ENCODE results near the gene IGF1R. TPM values are rescaled to one million over a fixed set of nuclear protein-coding genes. Genes with fewer than 3 reads are reported as not detected.

The IGF1R gene
- total and polyA plus RNA-seq, 2 of the 13 experiments (the other 11 are each of a cell fraction or from before 2014, with no cell fraction given), result 15.9 to 18.4 TPM

- TF ChIP-seq ETV5 (CRISPR knock-in tag; IDR thresholded peaks at IDR 0.05; ENCODE audit: borderline replicate concordance) (no peak), ZNF800 (CRISPR knock-in tag; IDR thresholded peaks at IDR 0.05) (no peak), ZNF205 (CRISPR knock-in tag; IDR thresholded peaks at IDR 0.05) (no peak)
These were observed 309.7 kb downstream of the IGF1R start (continued) for GRCh38 chr15:98958076-98958475.

DNA sequence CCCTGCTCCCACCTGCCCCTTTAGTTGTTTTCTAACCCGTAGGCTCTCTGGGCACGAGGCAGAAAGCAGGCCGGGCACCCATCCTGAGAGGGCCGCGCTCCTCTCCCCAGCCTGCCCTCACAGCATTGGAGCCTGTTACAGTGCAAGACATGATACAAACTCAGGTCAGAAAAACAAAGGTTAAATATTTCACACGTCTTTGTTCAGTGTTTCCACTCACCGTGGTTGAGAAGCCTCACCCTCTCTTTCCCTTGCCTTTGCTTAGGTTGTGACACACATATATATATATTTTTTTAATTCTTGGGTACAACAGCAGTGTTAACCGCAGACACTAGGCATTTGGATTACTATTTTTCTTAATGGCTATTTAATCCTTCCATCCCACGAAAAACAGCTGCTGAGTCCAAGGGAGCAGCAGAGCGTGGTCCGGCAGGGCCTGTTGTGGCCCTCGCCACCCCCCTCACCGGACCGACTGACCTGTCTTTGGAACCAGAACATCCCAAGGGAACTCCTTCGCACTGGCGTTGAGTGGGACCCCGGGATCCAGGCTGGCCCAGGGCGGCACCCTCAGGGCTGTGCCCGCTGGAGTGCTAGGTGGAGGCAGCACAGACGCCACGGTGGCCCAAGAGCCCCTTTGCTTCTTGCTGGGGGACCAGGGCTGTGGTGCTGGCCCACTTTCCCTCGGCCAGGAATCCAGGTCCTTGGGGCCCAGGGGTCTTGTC, 310.7 kb downstream of the IGF1R start:
- TF ChIP-seq ZKSCAN5 (CRISPR knock-in tag; IDR thresholded peaks at IDR 0.05) (no peak), KLF11 (CRISPR knock-in tag; IDR thresholded peaks at IDR 0.05) (no peak), ZNF7 (CRISPR knock-in tag; IDR thresholded peaks at IDR 0.05) (no peak), ZFYVE20 (CRISPR knock-in tag; IDR thresholded peaks at IDR 0.05; ENCODE audit: borderline replicate concordance, low read depth) (no peak), ZNF138 (CRISPR knock-in tag; IDR thresholded peaks at IDR 0.05; ENCODE audit: low read depth) (no peak), KDM3A (CRISPR knock-in tag; IDR thresholded peaks at IDR 0.05; ENCODE audit: low read depth) (no peak), ZNF24 (IDR thresholded peaks at IDR 0.05) (no peak), HOMEZ (CRISPR knock-in tag; IDR thresholded peaks at IDR 0.05; ENCODE audit: low read depth) (no peak), ISL2 (CRISPR knock-in tag; IDR thresholded peaks at IDR 0.05) (no peak), MBD4 (IDR thresholded peaks at IDR 0.05; ENCODE audit: borderline replicate concordance, low read length) (no peak), SMYD3 (CRISPR knock-in tag; IDR thresholded peaks at IDR 0.05) (no peak)
- TF ChIP-seq, protein P1, sequence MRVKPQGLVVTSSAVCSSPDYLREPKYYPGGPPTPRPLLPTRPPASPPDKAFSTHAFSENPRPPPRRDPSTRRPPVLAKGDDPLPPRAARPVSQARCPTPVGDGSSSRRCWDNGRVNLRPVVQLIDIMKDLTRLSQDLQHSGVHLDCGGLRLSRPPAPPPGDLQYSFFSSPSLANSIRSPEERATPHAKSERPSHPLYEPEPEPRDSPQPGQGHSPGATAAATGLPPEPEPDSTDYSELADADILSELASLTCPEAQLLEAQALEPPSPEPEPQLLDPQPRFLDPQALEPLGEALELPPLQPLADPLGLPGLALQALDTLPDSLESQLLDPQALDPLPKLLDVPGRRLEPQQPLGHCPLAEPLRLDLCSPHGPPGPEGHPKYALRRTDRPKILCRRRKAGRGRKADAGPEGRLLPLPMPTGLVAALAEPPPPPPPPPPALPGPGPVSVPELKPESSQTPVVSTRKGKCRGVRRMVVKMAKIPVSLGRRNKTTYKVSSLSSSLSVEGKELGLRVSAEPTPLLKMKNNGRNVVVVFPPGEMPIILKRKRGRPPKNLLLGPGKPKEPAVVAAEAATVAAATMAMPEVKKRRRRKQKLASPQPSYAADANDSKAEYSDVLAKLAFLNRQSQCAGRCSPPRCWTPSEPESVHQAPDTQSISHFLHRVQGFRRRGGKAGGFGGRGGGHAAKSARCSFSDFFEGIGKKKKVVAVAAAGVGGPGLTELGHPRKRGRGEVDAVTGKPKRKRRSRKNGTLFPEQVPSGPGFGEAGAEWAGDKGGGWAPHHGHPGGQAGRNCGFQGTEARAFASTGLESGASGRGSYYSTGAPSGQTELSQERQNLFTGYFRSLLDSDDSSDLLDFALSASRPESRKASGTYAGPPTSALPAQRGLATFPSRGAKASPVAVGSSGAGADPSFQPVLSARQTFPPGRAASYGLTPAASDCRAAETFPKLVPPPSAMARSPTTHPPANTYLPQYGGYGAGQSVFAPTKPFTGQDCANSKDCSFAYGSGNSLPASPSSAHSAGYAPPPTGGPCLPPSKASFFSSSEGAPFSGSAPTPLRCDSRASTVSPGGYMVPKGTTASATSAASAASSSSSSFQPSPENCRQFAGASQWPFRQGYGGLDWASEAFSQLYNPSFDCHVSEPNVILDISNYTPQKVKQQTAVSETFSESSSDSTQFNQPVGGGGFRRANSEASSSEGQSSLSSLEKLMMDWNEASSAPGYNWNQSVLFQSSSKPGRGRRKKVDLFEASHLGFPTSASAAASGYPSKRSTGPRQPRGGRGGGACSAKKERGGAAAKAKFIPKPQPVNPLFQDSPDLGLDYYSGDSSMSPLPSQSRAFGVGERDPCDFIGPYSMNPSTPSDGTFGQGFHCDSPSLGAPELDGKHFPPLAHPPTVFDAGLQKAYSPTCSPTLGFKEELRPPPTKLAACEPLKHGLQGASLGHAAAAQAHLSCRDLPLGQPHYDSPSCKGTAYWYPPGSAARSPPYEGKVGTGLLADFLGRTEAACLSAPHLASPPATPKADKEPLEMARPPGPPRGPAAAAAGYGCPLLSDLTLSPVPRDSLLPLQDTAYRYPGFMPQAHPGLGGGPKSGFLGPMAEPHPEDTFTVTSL (CRISPR knock-in tag; IDR thresholded peaks at IDR 0.05; ENCODE audit: borderline replicate concordance), result no peak
- FAIRE-seq (no peak), ATAC-seq (no peak), DNase-seq (ENCODE audit: low spot score) (no peak)
- H2AFZ ChIP-seq (ENCODE audit: low read length), result no peak overlapping the region
- intact Hi-C loops (cut with micrococcal nuclease; ENCODE audit: unreplicated experiment), result no loop called here
- no peak overlapping the region for H3K4me2 ChIP-seq (ENCODE audit: low read depth, low read length)
- no peak overlapping the region for H3K4me3 ChIP-seq (replicated peaks in 1 of 3; ENCODE audit: insufficient read depth in 1 of 3, low read depth in 2 of 3, low read length in 3 of 3)
- no peaks in the 10 kb centered on the region for H3K4me1 ChIP-seq (ENCODE audit: insufficient read depth, low read length)
- no peaks in the 10 kb centered on the region for H4K20me1 ChIP-seq (ENCODE audit: insufficient read depth, low read length)
- 98% methylated on average over 15 of the region's 22 CpGs for WGBS (ENCODE audit: low lambda C conversion rate)
- H3K9ac ChIP-seq (ENCODE audit: insufficient read depth, low read depth, low read length), result no peak overlapping the region
- no peaks in the 10 kb centered on the region for H3K27me3 ChIP-seq (ENCODE audit: control insufficient read depth in 1 of 2, insufficient read depth in 2 of 2, low read length in 2 of 2)
- in situ Hi-C loops (cut with HindIII; ENCODE audit: extremely low pct_ligation_motif_present, low pct_unique_long_range_greater_than_20kb), result no loop called here
- H3K79me2 ChIP-seq (ENCODE audit: insufficient read depth, low read length), result no peaks in the 10 kb centered on the region
- H3K36me3 ChIP-seq (replicated peaks in 1 of 2; ENCODE audit: control insufficient read depth in 1 of 2, insufficient read depth in 2 of 2, low read length in 2 of 2), result peaks cover 24 to 57% of the 10 kb centered on the region in 2 experiments
- BruUV-seq (replicated peaks), result no TSS peak
- no peak overlapping the region for H3K27ac ChIP-seq (ENCODE audit: extremely low read length, insufficient read depth, low read length)
- POLR2A ChIA-PET, result no interaction called here
- H3K9me3 ChIP-seq (ENCODE audit: low read length), result no peaks in the 10 kb centered on the region
- CTCF ChIA-PET (ENCODE audit: low intra/inter-chr PET ratio, low total read pairs), result no interaction called here
